IMR-90 (cell line): ENCODE data around the gene KCNQ5.

Experiments used
- RCOR1 ChIP-seq: IDR thresholded peaks from 2 replicates; pipeline ENCODE4 v1.6.1; 2012; ENCODE audit warnings: mild to moderate bottlenecking, low read length, improper control_type of control experiment; ENCODE audit not compliant: insufficient replicate concordance
- TF ChIP-seq, protein P1 (sequence below): conservative IDR thresholded peaks from 2 replicates; pipeline ENCODE4 v1.5.1; 2012; ENCODE audit warnings: mild to moderate bottlenecking, low read depth, low read length, improper control_type of control experiment

DNA sequence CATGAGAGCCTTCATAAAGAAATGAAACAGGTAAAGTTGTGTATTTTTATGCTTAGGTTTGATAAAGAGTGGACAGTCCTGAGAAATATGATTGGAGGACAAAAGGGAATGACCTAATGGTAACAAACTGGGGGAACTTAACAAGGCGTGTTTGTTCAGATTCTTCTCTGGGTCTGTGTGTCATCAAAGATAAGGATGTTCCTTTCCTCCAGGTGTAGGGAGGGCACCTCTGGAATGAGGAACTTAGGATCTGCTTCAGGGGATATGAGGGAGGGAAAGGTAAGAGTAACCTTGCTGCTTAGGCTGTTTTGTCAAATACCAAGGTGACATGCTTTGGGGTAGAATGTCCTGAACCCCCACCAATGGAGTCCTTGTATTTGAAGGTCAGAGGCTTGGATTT is 291.9 kb downstream of the KCNQ5 start:
- TF ChIP-seq, protein P1, sequence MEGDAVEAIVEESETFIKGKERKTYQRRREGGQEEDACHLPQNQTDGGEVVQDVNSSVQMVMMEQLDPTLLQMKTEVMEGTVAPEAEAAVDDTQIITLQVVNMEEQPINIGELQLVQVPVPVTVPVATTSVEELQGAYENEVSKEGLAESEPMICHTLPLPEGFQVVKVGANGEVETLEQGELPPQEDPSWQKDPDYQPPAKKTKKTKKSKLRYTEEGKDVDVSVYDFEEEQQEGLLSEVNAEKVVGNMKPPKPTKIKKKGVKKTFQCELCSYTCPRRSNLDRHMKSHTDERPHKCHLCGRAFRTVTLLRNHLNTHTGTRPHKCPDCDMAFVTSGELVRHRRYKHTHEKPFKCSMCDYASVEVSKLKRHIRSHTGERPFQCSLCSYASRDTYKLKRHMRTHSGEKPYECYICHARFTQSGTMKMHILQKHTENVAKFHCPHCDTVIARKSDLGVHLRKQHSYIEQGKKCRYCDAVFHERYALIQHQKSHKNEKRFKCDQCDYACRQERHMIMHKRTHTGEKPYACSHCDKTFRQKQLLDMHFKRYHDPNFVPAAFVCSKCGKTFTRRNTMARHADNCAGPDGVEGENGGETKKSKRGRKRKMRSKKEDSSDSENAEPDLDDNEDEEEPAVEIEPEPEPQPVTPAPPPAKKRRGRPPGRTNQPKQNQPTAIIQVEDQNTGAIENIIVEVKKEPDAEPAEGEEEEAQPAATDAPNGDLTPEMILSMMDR, result no peak
- TF ChIP-seq RCOR1, result no peak
